ENCODE results near the gene RNF223.

The RNF223 gene

DNA sequence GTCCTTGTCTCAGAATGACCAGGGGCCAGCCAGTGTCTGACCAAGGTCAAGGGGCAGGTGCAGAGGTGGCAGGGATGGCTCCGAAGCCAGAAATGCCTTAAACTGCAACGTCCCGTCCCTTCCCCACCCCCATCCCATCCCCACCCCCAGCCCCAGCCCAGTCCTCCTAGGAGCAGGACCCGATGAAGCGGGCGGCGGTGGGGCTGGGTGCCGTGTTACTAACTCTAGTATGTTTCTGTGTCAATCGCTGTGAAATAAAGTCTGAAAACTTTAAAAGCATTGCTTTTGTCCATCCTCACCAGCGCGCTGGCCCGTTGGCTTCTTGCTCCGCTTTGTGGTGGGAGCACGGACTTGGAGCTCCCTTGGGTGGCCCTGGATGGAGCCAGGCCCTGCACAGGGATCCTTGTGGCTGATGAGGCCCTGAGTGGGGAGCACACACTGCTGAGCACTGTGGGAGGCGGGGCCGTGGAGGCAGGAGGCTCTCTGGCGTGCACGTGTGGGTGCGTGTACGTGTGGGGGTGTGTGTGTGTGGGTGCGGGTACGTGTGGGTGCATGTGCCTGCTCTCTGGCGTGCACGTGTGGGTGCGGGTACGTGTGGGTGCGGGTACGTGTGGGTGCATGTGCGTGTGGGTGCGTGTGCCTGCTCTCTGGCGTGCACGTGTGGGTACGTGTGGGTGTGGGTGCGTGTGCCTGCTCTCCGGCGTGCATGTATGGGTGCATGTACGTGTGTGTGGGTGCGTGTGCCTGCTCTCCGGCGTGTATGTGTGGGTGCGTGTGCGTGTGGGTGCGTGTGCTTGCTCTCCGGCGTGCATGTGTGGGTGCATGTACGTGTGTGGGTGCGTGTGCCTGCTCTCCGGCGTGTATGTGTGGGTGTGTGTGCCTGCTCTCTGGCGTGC, 18.0 kb downstream of the RNF223 start:
- Histone ChIP-seq H3K9me3 (no peaks in the 10 kb centered on the region), H3K27ac (no peak overlapping the region), H3K4me1 (ENCODE audit: control insufficient read depth in 1 of 2, insufficient read depth in 1 of 2, low read depth in 1 of 2, low read length in 1 of 2) (peaks cover 6 to 11% of the 10 kb centered on the region in 2 experiments), H3K36me3 (no peaks in the 10 kb centered on the region), H3K27me3 (peaks cover 52% of the 10 kb centered on the region), H3K4me3 (ENCODE audit: low read depth in 1 of 2, low read length in 1 of 2) (no peak overlapping the region)
- TF ChIP-seq, protein P1, sequence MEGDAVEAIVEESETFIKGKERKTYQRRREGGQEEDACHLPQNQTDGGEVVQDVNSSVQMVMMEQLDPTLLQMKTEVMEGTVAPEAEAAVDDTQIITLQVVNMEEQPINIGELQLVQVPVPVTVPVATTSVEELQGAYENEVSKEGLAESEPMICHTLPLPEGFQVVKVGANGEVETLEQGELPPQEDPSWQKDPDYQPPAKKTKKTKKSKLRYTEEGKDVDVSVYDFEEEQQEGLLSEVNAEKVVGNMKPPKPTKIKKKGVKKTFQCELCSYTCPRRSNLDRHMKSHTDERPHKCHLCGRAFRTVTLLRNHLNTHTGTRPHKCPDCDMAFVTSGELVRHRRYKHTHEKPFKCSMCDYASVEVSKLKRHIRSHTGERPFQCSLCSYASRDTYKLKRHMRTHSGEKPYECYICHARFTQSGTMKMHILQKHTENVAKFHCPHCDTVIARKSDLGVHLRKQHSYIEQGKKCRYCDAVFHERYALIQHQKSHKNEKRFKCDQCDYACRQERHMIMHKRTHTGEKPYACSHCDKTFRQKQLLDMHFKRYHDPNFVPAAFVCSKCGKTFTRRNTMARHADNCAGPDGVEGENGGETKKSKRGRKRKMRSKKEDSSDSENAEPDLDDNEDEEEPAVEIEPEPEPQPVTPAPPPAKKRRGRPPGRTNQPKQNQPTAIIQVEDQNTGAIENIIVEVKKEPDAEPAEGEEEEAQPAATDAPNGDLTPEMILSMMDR (IDR thresholded peaks at IDR 0.05) = no peak

DNA sequence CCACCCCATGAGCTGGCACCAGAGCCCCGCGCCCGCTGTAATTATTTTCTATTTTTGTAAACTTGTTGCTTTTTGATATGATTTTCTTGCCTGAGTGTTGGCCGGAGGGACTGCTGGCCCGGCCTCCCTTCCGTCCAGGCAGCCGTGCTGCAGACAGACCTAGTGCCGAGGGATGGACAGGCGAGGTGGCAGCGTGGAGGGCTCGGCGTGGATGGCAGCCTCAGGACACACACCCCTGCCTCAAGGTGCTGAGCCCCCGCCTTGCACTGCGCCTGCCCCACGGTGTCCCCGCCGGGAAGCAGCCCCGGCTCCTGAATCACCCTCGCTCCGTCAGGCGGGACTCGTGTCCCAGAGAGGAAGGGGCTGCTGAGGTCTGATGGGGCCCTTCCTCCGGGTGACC, 19.1 kb downstream of the RNF223 start:
- H3K4me3 ChIP-seq (ENCODE audit: low read depth in 1 of 2, low read length in 1 of 2) = no peak overlapping the region
- TF ChIP-seq, protein P1 (IDR thresholded peaks at IDR 0.05) = no peak
- H3K4me1 ChIP-seq (ENCODE audit: control insufficient read depth in 1 of 2, insufficient read depth in 1 of 2, low read depth in 1 of 2, low read length in 1 of 2) = peaks cover 5 to 10% of the 10 kb centered on the region in 2 experiments
- H3K27ac ChIP-seq = no peak overlapping the region
- H3K9me3 ChIP-seq = no peaks in the 10 kb centered on the region
- no peaks in the 10 kb centered on the region for H3K36me3 ChIP-seq
- peaks cover 41% of the 10 kb centered on the region for H3K27me3 ChIP-seq

DNA sequence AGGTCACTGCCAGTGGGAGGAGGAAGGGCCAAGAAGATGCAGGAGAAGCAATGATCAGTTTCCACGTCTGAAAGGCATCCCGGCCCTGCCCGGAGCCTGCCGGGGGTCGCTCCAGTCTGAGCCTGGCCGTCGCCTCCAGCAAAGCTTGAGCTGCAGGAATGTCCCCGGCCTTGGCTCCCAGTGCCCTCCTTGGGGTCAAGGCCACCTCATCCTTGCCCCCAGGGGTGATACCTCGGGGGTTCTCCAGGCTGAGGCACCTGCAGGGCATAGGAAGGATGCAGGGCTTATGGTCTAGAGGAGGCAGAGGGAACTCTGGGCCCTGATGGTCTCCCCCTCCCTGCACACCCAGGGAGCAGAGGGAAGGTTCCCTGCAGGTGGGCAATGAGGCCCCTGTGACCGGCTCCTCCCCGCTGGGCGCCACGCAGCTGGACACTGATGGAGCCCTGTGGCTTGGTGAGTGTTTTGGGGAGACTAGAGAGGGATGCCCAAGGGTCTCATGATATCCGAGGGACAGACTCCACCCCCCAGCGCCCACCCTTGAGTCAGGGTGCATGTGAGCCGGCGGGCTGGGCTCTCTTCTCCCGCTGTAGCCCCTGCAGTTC, 19.9 kb downstream of the RNF223 start:
- Histone ChIP-seq H3K4me1 (ENCODE audit: control insufficient read depth in 1 of 2, insufficient read depth in 1 of 2, low read depth in 1 of 2, low read length in 1 of 2) (peaks cover 0 to 2% of the 10 kb centered on the region in 2 experiments), H3K4me3 (ENCODE audit: low read depth in 1 of 2, low read length in 1 of 2) (no peak overlapping the region), H3K9me3 (no peaks in the 10 kb centered on the region), H3K27ac (no peak overlapping the region), H3K27me3 (peaks cover 34% of the 10 kb centered on the region), H3K36me3 (no peaks in the 10 kb centered on the region)
- TF ChIP-seq, protein P1 (IDR thresholded peaks at IDR 0.05) = no peak

DNA sequence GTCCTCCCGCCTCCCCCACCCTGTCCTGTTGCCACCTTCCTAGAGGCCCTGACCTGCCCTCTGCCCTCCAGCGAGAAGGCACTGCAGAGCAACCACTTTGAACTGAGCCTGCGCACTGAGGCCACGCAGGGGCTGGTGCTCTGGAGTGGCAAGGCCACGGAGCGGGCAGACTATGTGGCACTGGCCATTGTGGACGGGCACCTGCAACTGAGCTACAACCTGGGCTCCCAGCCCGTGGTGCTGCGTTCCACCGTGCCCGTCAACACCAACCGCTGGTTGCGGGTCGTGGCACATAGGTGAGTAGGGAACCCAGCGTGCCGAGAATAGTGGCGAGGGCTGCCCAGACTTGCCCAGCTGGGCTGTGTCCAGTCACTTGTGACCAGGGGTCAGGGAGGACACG, 20.4 kb downstream of the RNF223 start:
- Histone ChIP-seq H3K36me3 (no peaks in the 10 kb centered on the region), H3K4me1 (ENCODE audit: control insufficient read depth in 1 of 2, insufficient read depth in 1 of 2, low read depth in 1 of 2, low read length in 1 of 2) (no peaks in the 10 kb centered on the region), H3K27me3 (peaks cover 28% of the 10 kb centered on the region), H3K27ac (no peak overlapping the region), H3K4me3 (ENCODE audit: low read depth in 1 of 2, low read length in 1 of 2) (no peak overlapping the region), H3K9me3 (no peaks in the 10 kb centered on the region)
- TF ChIP-seq, protein P1 (IDR thresholded peaks at IDR 0.05) = no peak

DNA sequence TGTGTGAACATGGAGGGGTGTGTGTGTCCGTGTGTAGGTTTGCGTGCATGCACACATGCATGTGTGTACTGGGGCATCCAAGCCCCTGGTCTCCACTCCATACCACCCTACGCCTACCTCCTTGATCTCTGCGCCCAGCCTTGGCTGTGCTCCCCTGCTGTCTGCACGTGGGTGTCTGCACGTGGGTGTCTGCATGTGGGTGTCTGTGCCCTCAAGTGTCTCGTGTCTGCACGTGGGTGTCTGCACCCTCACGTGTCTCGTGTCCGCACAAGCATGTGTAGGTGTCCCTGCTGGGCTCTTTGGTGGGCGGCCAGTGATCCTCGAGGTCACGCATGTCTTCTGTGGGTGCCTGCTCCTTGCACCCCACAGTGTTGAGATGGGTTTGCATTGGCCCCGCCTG, 21.1 kb downstream of the RNF223 start:
- Histone ChIP-seq H3K9me3 (no peaks in the 10 kb centered on the region), H3K4me3 (ENCODE audit: low read depth in 1 of 2, low read length in 1 of 2) (no peak overlapping the region), H3K36me3 (no peaks in the 10 kb centered on the region), H3K27me3 (peaks cover 22% of the 10 kb centered on the region), H3K4me1 (ENCODE audit: control insufficient read depth in 1 of 2, insufficient read depth in 1 of 2, low read depth in 1 of 2, low read length in 1 of 2) (no peaks in the 10 kb centered on the region), H3K27ac (no peak overlapping the region)
- TF ChIP-seq, protein P1 (IDR thresholded peaks at IDR 0.05) = no peak

All from neutrophil (primary cell).